Psoas muscle (tissue), 8 donors: Measurements from ENCODE around the gene TIFAB. TPM values are rescaled to one million over a fixed set of nuclear protein-coding genes. Genes with fewer than 3 reads are reported as not detected.

Experiments used
- ATAC-seq, 4 donors: fragments of 200-7000 bp; cut with Tn5 transposase; one replicate each; pipeline ENCODE4 v1.9.1; 2020; ENCODE audit warnings: moderate library complexity in 3 of 4, mild to moderate bottlenecking in 2 of 4
- DNase-seq, 2 donors: peaks; one replicate each; pipeline ENCODE4 v3.0.0-alpha.2; 2020
- H3K27ac ChIP-seq: fragments of 200-600 bp; one replicate; pipeline ENCODE4 v1.8.0; 2022
- H3K27me3 ChIP-seq, 3 donors: fragments of 200-600 bp in 1 of 3; one replicate each; pipeline versions ENCODE4 v1.6.1 to v1.8.0; 2013 to 2022; ENCODE audit warnings: low read length in 2 of 3, mild to moderate bottlenecking in 2 of 3, moderate library complexity in 1 of 3; ENCODE audit not compliant: insufficient read depth in 3 of 3
- H3K36me3 ChIP-seq, 2 donors: fragments of 200-600 bp in 1 of 2; one replicate each; pipeline versions ENCODE4 v1.6.1 to v1.8.0; 2013 to 2022; ENCODE audit warnings: low read depth in 1 of 2, mild to moderate bottlenecking in 1 of 2, moderate library complexity in 1 of 2; ENCODE audit not compliant: insufficient read depth in 1 of 2
- H3K4me1 ChIP-seq: fragments of 200-600 bp; one replicate; pipeline ENCODE4 v1.8.0; 2022
- H3K4me3 ChIP-seq: fragments of 200-600 bp; one replicate; pipeline ENCODE4 v1.8.0; 2022; ENCODE audit warnings: mild to moderate bottlenecking
- H3K9me3 ChIP-seq: fragments of 200-600 bp; one replicate; pipeline ENCODE4 v1.8.0; 2022
- WGBS, 3 donors: extraction: QIAGEN DNeasy Blood & Tissue Kit; methylation state at CpG; one replicate each; pipeline versions ENCODE4 v1.1.6 to v1.1.7; 2013; 5-methylcytosine and 5-hydroxymethylcytosine counted together
- intact Hi-C, 2 donors: fragments of 100-400 bp; cut with DNase I; formaldehyde crosslinking; loops; one replicate each; pipeline versions ENCODE4 v1.11.0 to v1.14.2; 2022
- polyA plus RNA-seq, 3 donors: library from polyadenylated mRNA; stranded (reverse); fragments of 200-250 nt; gene quantifications; one replicate each; pipeline ENCODE4 v1.2.3, GENCODE V29; 2013
- total RNA-seq, 4 donors: library from RNA; stranded (reverse); fragmentation: NEBNext Ultra II Directional in 2 of 4; extraction: Animal tissue kit (Norgen Biotek cat#: 25700) in 2 of 4; gene quantifications; one replicate each; pipeline versions ENCODE4 v1.2.1 to v1.2.4, GENCODE V29; 2021 to 2023
- TF ChIP-seq, protein P1 (sequence below): fragments of 200-600 bp; IDR thresholded peaks from one replicate; pipeline ENCODE4 v1.8.0; 2022; ENCODE audit warnings: antibody characterized with exemption
- donor health status: healthy with polysubstance abuse.
- donor health status: DM: no; HTN: no; CAD: no; lungs with moderate emphysema.
- donor health status: Bipolar disorder and iron deficiency.
- donor health status: healthy.
- donor health status: DM: yes; HTN: yes; CAD: no.
- donor health status: DM: no; HTN: no; CAD: no.
- donor health status: DM: no; HTN: no; CAD: no.
- donor health status: DM: yes; HTN: yes; CAD: no.

Gene TIFAB
- total and polyA plus RNA-seq, 7 donors = under 0.01 TPM; not detected in 6

DNA sequence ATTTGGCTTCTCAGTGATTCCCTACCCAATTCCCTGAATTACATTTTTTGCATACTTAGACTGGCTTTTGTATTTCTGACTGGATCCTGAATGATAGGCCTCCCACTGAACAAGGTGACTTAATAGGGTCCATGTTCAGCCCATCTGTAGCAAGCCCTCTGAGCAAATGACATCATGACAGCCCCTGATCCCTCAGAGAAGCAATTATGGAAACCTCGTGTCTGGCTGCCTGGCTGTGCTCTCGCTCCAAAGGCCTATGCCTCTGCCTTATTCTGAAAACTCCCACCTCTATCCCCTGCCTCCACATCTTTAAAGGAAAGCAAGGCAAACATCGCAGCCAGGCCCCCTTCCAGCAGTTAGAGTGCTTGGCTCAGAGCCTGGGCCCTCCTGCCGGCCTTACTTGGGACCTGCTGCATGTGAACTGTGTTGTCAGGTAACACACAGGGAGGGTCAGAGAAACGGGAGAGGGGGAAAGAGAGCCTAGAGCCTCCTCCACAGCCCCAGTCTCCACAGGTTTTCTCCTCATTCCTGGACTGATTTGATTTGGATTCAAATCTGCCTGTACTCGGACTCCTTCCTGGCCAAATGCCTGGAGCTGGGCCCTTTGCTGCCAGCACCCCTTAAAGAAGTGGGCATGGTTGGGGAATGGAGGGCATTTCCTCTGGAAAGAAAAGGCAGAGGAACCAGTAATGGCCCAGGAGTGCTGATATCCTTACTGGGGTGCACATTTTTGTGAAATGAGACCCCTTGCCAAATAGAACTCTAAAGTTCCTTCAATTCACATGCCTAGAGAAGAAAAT lies 8.8 kb downstream of the TIFAB start:
- no peaks in the 10 kb centered on the region for H3K27me3 ChIP-seq
- WGBS, 3 donors = 52 to 77% (median 65%) methylated on average over 6 of the region's 6 CpGs
- TF ChIP-seq, protein P1, sequence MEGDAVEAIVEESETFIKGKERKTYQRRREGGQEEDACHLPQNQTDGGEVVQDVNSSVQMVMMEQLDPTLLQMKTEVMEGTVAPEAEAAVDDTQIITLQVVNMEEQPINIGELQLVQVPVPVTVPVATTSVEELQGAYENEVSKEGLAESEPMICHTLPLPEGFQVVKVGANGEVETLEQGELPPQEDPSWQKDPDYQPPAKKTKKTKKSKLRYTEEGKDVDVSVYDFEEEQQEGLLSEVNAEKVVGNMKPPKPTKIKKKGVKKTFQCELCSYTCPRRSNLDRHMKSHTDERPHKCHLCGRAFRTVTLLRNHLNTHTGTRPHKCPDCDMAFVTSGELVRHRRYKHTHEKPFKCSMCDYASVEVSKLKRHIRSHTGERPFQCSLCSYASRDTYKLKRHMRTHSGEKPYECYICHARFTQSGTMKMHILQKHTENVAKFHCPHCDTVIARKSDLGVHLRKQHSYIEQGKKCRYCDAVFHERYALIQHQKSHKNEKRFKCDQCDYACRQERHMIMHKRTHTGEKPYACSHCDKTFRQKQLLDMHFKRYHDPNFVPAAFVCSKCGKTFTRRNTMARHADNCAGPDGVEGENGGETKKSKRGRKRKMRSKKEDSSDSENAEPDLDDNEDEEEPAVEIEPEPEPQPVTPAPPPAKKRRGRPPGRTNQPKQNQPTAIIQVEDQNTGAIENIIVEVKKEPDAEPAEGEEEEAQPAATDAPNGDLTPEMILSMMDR = no peak
- DNase-seq = no peak
- H3K9me3 ChIP-seq = no peaks in the 10 kb centered on the region
- no peak overlapping the region for H3K4me3 ChIP-seq
- intact Hi-C loops = no loop called here
- H3K36me3 ChIP-seq = no peaks in the 10 kb centered on the region
- H3K27ac ChIP-seq = no peak overlapping the region
- H3K4me1 ChIP-seq = peaks cover 9% of the 10 kb centered on the region
- ATAC-seq = no peak

DNA sequence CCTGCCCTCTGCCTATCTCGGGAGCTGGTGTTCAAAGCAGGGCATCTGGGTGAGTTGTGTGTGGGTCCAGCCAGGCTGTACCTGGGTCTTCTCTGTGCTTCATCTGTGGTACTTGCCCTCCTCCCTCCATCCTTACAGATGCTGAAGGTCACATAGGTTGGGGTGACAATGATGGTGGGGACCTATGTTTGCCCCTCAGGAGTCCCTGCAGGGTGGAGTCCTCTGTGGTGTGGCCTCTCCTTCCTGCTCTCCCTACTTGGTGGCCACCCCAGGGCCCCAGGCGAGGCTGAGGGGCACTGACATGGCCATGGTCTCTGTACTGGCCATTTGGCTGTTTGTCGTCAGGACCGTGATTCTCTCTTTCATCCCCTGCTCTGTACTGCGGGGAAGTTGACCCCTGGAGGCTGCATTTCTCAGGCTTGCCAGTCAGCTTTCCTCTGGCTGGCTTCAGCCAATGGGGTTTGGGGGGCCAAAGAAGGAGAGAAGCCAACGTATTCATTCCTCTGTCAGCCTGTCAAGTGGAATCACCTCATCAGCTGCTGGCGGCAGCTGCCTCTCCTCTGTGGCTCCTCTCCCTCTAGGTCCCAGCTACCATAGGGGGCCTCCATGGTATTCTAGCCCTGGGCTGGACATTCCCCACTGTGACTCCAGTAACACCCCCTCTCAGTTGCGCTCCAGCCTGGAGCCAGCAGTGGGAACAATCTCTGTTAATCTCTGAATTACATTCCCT lies 9.6 kb downstream of the TIFAB start:
- DNase-seq (no peak), ATAC-seq (no peak)
- TF ChIP-seq, protein P1 = no peak
- no peaks in the 10 kb centered on the region for H3K36me3 ChIP-seq
- H3K9me3 ChIP-seq = no peaks in the 10 kb centered on the region
- intact Hi-C loops = no loop called here
- H3K27me3 ChIP-seq = no peaks in the 10 kb centered on the region
- peaks cover 16% of the 10 kb centered on the region for H3K4me1 ChIP-seq
- WGBS, 3 donors = 82 to 92% (median 86%) methylated on average over 7 to 8 of the region's 8 CpGs
- no peak overlapping the region for H3K27ac ChIP-seq
- H3K4me3 ChIP-seq = no peak overlapping the region

DNA sequence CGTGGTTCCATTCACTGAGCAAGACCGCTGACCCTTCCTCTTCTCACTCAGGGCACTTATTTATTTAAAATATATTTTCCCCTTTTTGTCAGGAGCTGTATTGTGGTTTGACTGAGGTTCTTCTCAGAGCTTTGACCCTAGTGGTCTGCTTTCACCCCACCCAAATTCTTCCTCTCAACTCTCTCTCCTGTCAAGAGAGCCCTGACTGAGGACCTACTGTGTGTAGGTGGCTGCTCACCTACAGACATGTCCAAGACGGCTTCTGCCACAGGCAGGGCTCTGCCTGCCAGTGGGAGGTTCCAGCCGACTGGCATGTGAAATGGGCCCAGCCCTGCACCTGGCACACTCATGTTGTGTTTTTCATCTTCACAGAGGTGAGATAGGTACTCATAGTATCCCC lies 10.2 kb downstream of the TIFAB start:
- intact Hi-C loops = no loop called here
- DNase-seq (no peak), ATAC-seq (no peak)
- H3K4me1 ChIP-seq = peaks cover 17% of the 10 kb centered on the region
- no peaks in the 10 kb centered on the region for H3K36me3 ChIP-seq
- TF ChIP-seq, protein P1 = no peak
- no peaks in the 10 kb centered on the region for H3K27me3 ChIP-seq
- no peak overlapping the region for H3K4me3 ChIP-seq
- WGBS, 3 donors = 86 to 90% (median 90%) methylated on average over 4 of the region's 4 CpGs
- no peak overlapping the region for H3K27ac ChIP-seq
- no peaks in the 10 kb centered on the region for H3K9me3 ChIP-seq

DNA sequence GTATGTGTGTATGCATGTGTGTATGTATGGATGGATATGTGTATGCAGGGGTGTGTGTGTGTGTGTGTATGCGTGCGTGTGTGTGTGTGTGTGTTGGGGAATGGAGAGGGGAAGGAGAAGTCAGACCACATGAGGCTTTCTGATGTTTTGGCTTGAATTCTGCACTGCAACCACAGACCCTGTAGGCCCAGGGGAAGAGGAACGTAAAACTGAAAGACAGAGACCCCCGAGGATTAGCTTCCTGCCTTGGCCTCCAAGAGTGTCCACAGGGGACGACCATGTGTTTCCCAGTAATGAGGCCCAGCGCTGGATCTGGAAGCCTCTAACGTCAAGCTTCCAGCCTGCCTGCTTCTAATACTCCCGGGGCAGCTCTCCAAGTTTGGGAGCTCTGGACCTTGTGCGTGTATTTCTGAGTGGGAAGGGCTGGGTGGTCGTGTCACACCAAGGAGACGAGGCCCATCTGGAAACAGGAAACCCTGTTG lies 10.8 kb downstream of the TIFAB start:
- ATAC-seq (no peak), DNase-seq (no peak)
- no peaks in the 10 kb centered on the region for H3K27me3 ChIP-seq
- intact Hi-C loops = no loop called here
- no peaks in the 10 kb centered on the region for H3K36me3 ChIP-seq
- H3K4me1 ChIP-seq = peaks cover 17% of the 10 kb centered on the region
- no peaks in the 10 kb centered on the region for H3K9me3 ChIP-seq
- no peak overlapping the region for H3K27ac ChIP-seq
- H3K4me3 ChIP-seq = no peak overlapping the region
- 52 to 60% (median 55%) methylated on average over 11 of the region's 11 CpGs for WGBS, 3 donors
- TF ChIP-seq, protein P1 = no peak
